ENCODE results near the gene ZBBX. TPM values are rescaled to one million over a fixed set of nuclear protein-coding genes. Genes with fewer than 3 reads are reported as not detected.
A peak's percentile ranks its signal among the peaks of the same experiment; 100 is the strongest.

Gene ZBBX
- total and polyA plus RNA-seq, 2 of the 8 experiments (the other 6 are each of a cell fraction or from before 2014, with no cell fraction given) = 0.17 to 0.84 TPM

DNA sequence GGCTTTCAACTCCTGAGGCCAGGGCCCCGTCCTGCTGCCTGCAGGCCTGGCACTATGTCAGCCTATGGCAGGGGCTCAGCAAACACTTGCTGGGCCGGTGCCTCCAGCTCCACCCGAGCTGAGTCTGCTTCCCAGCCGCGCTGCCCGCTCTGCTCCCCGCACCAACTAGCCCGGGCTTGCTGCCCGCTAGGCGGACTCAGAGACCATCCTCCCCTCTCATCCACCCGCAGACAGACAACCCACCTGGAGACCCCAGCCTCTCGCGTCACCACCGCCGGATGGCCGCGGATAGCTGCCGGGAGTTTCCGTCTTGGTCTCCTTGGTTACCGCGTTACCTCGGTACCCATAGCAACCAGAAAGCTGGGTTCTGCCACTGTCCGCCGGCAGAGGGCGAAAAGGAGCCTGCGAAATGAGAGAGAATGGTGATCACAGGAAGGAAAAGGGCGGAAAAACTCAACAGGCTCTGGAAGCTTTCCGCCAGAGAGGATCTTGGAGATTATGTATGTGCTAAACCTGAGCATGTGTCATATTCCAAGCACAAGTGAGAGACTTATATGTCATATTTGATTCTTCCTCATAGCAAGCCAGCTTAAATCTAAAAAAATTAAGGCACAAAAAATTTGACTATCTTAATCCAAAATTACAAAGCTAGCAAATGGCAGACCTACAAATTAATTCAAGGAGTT lies at the start of gene ZBBX (continued):
- TF ChIP-seq, protein P1, sequence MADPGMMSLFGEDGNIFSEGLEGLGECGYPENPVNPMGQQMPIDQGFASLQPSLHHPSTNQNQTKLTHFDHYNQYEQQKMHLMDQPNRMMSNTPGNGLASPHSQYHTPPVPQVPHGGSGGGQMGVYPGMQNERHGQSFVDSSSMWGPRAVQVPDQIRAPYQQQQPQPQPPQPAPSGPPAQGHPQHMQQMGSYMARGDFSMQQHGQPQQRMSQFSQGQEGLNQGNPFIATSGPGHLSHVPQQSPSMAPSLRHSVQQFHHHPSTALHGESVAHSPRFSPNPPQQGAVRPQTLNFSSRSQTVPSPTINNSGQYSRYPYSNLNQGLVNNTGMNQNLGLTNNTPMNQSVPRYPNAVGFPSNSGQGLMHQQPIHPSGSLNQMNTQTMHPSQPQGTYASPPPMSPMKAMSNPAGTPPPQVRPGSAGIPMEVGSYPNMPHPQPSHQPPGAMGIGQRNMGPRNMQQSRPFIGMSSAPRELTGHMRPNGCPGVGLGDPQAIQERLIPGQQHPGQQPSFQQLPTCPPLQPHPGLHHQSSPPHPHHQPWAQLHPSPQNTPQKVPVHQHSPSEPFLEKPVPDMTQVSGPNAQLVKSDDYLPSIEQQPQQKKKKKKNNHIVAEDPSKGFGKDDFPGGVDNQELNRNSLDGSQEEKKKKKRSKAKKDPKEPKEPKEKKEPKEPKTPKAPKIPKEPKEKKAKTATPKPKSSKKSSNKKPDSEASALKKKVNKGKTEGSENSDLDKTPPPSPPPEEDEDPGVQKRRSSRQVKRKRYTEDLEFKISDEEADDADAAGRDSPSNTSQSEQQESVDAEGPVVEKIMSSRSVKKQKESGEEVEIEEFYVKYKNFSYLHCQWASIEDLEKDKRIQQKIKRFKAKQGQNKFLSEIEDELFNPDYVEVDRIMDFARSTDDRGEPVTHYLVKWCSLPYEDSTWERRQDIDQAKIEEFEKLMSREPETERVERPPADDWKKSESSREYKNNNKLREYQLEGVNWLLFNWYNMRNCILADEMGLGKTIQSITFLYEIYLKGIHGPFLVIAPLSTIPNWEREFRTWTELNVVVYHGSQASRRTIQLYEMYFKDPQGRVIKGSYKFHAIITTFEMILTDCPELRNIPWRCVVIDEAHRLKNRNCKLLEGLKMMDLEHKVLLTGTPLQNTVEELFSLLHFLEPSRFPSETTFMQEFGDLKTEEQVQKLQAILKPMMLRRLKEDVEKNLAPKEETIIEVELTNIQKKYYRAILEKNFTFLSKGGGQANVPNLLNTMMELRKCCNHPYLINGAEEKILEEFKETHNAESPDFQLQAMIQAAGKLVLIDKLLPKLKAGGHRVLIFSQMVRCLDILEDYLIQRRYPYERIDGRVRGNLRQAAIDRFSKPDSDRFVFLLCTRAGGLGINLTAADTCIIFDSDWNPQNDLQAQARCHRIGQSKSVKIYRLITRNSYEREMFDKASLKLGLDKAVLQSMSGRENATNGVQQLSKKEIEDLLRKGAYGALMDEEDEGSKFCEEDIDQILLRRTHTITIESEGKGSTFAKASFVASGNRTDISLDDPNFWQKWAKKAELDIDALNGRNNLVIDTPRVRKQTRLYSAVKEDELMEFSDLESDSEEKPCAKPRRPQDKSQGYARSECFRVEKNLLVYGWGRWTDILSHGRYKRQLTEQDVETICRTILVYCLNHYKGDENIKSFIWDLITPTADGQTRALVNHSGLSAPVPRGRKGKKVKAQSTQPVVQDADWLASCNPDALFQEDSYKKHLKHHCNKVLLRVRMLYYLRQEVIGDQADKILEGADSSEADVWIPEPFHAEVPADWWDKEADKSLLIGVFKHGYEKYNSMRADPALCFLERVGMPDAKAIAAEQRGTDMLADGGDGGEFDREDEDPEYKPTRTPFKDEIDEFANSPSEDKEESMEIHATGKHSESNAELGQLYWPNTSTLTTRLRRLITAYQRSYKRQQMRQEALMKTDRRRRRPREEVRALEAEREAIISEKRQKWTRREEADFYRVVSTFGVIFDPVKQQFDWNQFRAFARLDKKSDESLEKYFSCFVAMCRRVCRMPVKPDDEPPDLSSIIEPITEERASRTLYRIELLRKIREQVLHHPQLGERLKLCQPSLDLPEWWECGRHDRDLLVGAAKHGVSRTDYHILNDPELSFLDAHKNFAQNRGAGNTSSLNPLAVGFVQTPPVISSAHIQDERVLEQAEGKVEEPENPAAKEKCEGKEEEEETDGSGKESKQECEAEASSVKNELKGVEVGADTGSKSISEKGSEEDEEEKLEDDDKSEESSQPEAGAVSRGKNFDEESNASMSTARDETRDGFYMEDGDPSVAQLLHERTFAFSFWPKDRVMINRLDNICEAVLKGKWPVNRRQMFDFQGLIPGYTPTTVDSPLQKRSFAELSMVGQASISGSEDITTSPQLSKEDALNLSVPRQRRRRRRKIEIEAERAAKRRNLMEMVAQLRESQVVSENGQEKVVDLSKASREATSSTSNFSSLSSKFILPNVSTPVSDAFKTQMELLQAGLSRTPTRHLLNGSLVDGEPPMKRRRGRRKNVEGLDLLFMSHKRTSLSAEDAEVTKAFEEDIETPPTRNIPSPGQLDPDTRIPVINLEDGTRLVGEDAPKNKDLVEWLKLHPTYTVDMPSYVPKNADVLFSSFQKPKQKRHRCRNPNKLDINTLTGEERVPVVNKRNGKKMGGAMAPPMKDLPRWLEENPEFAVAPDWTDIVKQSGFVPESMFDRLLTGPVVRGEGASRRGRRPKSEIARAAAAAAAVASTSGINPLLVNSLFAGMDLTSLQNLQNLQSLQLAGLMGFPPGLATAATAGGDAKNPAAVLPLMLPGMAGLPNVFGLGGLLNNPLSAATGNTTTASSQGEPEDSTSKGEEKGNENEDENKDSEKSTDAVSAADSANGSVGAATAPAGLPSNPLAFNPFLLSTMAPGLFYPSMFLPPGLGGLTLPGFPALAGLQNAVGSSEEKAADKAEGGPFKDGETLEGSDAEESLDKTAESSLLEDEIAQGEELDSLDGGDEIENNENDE (IDR thresholded peaks at IDR 0.05; ENCODE audit: insufficient replicate concordance, low read length) = no peak
- TF ChIP-seq SIRT6 (IDR thresholded peaks at IDR 0.05; ENCODE audit: low read length) (no peak), CBX5 (IDR thresholded peaks at IDR 0.05; ENCODE audit: low read depth, low read length) (no peak), HDAC2 (IDR thresholded peaks at IDR 0.05; ENCODE audit: borderline replicate concordance in 1 of 2, low read depth in 2 of 2, low read length in 2 of 2) (peak in 1 of 2 experiments; percentile 79; a peak in 1 of 4 replicates), YY1 (IDR thresholded peaks at IDR 0.05; ENCODE audit: low read depth, low read length) (peak; percentile 51; the same call in 1 of the 2 replicates), CREB1 (IDR thresholded peaks at IDR 0.05) (peak; percentile 81), MAFK (IDR thresholded peaks at IDR 0.05; ENCODE audit: low read depth, low read length) (no peak), CHD1 (IDR thresholded peaks at IDR 0.05; ENCODE audit: low read depth, low read length) (no peak), CTBP2 (IDR thresholded peaks at IDR 0.05; ENCODE audit: borderline replicate concordance, insufficient read depth, insufficient read length, low read length) (no peak), TBP (IDR thresholded peaks at IDR 0.05; ENCODE audit: low read depth, low read length) (peak; percentile 73; the same call in 1 of the 2 replicates)
